ENCODE data around the gene ZFYVE9. TPM values are rescaled to one million over a fixed set of nuclear protein-coding genes. Genes with fewer than 3 reads are reported as not detected.
A peak's percentile ranks its signal among the peaks of the same experiment; 100 is the strongest.

ZFYVE9 gene
- polyA plus RNA-seq, 1 experiment: 20.7 TPM

- Histone ChIP-seq H3K27me3 (ENCODE audit: control insufficient read depth, insufficient read depth, low read length) (no peaks in the 10 kb centered on the region), H3K9me3 (ENCODE audit: control insufficient read depth, insufficient read depth, low read length) (no peaks in the 10 kb centered on the region), H3K27ac (ENCODE audit: low read depth, low read length) (no peak overlapping the region), H3K4me3 (ENCODE audit: low read depth, low read length) (no peak overlapping the region)
- DNase-seq (ENCODE audit: low read depth, low spot score): no peak
- CTCF ChIA-PET: no interaction called here
- TF ChIP-seq CTCF (IDR thresholded peaks at IDR 0.05; ENCODE audit: low read depth, low read length): 0 out of 2 replicates have a peak, but pooled peaks have one; percentile 10
- POLR2A ChIA-PET: no interaction called here
Observed at GRCh38 chr1:52264530-52265115, 122.7 kb downstream of the ZFYVE9 start.

- H3K4me3 ChIP-seq (ENCODE audit: low read depth, low read length): no peak overlapping the region
- DNase-seq (ENCODE audit: low read depth, low spot score): no peak
- no peak for TF ChIP-seq CTCF (IDR thresholded peaks at IDR 0.05; ENCODE audit: low read depth, low read length)
- no peaks in the 10 kb centered on the region for H3K9me3 ChIP-seq (ENCODE audit: control insufficient read depth, insufficient read depth, low read length)
- H3K27me3 ChIP-seq (ENCODE audit: control insufficient read depth, insufficient read depth, low read length): no peaks in the 10 kb centered on the region
- CTCF ChIA-PET: interaction anchor here (1.4 kb wide), 1 partner anchor 124 kb away, joined by 4 read pairs; no protein-coding TSS in a partner anchor
- H3K27ac ChIP-seq (ENCODE audit: low read depth, low read length): no peak overlapping the region
- POLR2A ChIA-PET: no interaction called here
Observed at GRCh38 chr1:52266507-52266906, 124.6 kb downstream of the ZFYVE9 start.

GRCh38 chr1:52268372-52268771 lies 126.5 kb downstream of the ZFYVE9 start:
- Histone ChIP-seq H3K9me3 (ENCODE audit: control insufficient read depth, insufficient read depth, low read length) (no peaks in the 10 kb centered on the region), H3K27me3 (ENCODE audit: control insufficient read depth, insufficient read depth, low read length) (no peaks in the 10 kb centered on the region), H3K4me3 (ENCODE audit: low read depth, low read length) (no peak overlapping the region), H3K27ac (ENCODE audit: low read depth, low read length) (no peak overlapping the region)
- TF ChIP-seq CTCF (IDR thresholded peaks at IDR 0.05; ENCODE audit: low read depth, low read length): no peak
- CTCF ChIA-PET: no interaction called here
- DNase-seq (ENCODE audit: low read depth, low spot score): no peak
- POLR2A ChIA-PET: no interaction called here

- TF ChIP-seq CTCF (IDR thresholded peaks at IDR 0.05; ENCODE audit: low read depth, low read length): no peak
Observed at GRCh38 chr1:52281518-52281917, 139.6 kb downstream of the ZFYVE9 start.

GRCh38 chr1:52288286-52288685 lies 146.4 kb downstream of the ZFYVE9 start:
- no peak for TF ChIP-seq CTCF (IDR thresholded peaks at IDR 0.05; ENCODE audit: low read depth, low read length)
- Histone ChIP-seq H3K27me3 (ENCODE audit: control insufficient read depth, insufficient read depth, low read length) (no peaks in the 10 kb centered on the region), H3K9me3 (ENCODE audit: control insufficient read depth, insufficient read depth, low read length) (no peaks in the 10 kb centered on the region), H3K4me3 (ENCODE audit: low read depth, low read length) (no peak overlapping the region), H3K27ac (ENCODE audit: low read depth, low read length) (no peak overlapping the region)
- POLR2A ChIA-PET: no interaction called here
- no peak for DNase-seq (ENCODE audit: low read depth, low spot score)
- CTCF ChIA-PET: interaction anchor here (1.3 to 2.1 kb wide), 2 partner anchors 9 to 146 kb away, joined by 3 to 10 read pairs; no protein-coding TSS in a partner anchor

More at GRCh38 chr1:52281518-52281917, 139.6 kb downstream of the ZFYVE9 start:
- no peak overlapping the region for H3K4me3 ChIP-seq (ENCODE audit: low read depth, low read length)
- no peaks in the 10 kb centered on the region for H3K27me3 ChIP-seq (ENCODE audit: control insufficient read depth, insufficient read depth, low read length)
- no peaks in the 10 kb centered on the region for H3K9me3 ChIP-seq (ENCODE audit: control insufficient read depth, insufficient read depth, low read length)
- CTCF ChIA-PET: no interaction called here
- DNase-seq (ENCODE audit: low read depth, low spot score): peak; percentile 43
- H3K27ac ChIP-seq (ENCODE audit: low read depth, low read length): no peak overlapping the region
- POLR2A ChIA-PET: no interaction called here

All from AG04450 (cell line).